GM10266 (cell line): Measurements from ENCODE around the gene CLDN6.

ENCODE experiments used
- DNase-seq: peaks from one replicate; pipeline ENCODE4 v3.0.0; 2012; ENCODE audit errors: extremely low spot score
- CTCF ChIP-seq: IDR thresholded peaks from 2 replicates; pipeline ENCODE4 v1.5.1; 2012; ENCODE audit warnings: mild to moderate bottlenecking, low read depth; ENCODE audit not compliant: control insufficient read depth, insufficient read depth; ENCODE audit errors: missing control alignments

The CLDN6 gene

GRCh38 chr16:3000540-3000939 is 17.4 kb downstream of the CLDN6 start:
- DNase-seq = no peak
- TF ChIP-seq CTCF = no peak

- DNase-seq = no peak
- no peak for TF ChIP-seq CTCF
These were observed 18.1 kb downstream of the CLDN6 start for GRCh38 chr16:2999929-3000328.

GRCh38 chr16:2996298-2996697 is 21.7 kb downstream of the CLDN6 start:
- no peak for DNase-seq
- no peak for TF ChIP-seq CTCF

- no peak for TF ChIP-seq CTCF
- no peak for DNase-seq
These were observed 25.5 kb downstream of the CLDN6 start for GRCh38 chr16:2992383-2993081.

GRCh38 chr16:2991566-2992261 is 26.3 kb downstream of the CLDN6 start:
- DNase-seq = no peak
- TF ChIP-seq CTCF = no peak

GRCh38 chr16:2990891-2991290 is 27.1 kb downstream of the CLDN6 start:
- TF ChIP-seq CTCF = no peak
- no peak for DNase-seq

GRCh38 chr16:2988590-2989099 is 29.3 kb downstream of the CLDN6 start:
- no peak for TF ChIP-seq CTCF
- no peak for DNase-seq
